ENCODE data around the gene DYNC2I2.

DYNC2I2 gene

DNA sequence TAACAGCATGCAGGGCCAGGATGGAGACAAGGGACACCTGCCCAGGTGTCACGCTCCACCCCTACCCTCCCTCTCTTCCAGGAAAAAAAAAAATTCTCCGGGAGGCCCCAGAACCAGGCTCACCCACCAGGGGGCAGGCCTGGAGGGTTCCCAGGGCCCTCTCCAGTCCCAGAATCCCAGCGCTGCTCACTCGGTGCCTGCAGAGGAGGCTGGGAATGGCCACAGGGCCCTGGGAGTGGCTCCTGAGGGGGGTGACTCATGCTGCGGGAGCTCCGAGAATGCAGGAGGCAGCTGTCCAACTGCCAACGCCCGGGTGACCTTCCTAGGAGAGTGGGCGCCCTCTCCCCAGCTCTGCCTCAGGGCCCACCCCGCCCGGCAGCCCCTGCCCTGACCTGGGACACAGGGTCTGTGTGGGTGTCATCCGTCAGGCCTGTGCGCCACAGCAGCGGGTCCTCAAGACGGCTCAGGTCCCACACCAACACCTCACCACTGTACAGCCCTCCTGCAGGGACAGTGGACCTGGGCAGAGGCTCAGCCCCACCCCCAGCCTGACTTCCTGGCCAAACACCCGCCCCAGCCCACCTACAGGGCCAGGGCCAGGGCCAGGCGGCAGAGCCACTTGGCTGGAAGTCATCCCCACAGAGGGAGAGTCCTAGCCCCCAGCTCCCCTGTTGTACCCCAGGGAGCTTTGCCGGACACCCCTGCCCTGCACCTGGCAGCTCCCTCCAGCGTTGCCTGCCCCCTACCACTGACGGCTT is 21.2 kb downstream of the DYNC2I2 start:
- DNase-seq, result peak; percentile 85

DNA sequence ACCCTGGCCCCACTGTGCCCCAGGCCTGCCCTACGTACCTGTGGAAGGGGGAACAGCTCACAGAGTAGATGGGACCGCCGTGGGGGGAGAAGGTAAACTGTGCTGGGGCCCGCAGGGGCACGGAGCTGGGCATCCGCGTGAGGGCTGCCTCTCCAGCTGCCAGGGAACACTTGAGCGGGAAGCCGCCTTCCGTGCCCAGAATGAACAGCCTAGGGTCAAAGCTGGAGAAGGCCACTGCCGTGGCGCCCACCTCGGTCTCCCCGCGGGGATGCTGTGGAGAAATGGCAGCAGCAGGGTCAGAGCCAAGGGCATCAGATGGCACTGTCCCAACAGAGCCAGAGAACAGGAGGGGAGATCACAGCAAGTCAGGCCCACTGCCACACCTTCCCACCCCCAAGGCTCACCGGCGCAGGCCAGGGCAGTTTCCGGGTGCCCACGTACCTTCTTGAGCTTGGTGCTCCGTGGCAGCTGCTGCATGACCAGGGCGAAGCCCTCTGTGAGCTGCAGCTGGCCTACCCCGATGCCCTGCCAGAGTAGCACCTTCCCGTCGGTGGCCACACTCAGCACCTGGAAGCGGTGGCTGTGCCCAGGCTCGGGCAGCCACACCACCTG is 21.9 kb downstream of the DYNC2I2 start:
- DNase-seq, result no peak

DNA sequence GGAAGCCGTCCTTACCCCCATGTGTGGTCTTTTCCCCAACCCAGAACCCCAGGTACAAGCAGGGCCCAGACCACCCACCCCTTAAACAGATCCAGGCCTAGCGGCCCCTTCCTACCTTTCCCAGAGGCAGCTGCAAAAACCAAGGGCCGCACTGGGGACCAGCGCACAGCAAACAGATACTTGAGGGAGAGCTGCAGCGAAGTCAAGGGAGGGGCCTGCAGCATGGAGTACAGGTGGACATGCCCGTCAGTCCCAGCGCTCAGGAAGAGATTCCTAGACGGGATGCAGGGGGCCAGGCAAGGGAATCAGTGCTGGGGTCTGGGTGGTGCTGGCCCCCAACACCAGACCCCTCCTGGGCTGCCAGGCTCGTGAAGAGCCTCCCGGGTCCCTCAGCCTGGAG is 22.5 kb downstream of the DYNC2I2 start:
- no peak for DNase-seq

DNA sequence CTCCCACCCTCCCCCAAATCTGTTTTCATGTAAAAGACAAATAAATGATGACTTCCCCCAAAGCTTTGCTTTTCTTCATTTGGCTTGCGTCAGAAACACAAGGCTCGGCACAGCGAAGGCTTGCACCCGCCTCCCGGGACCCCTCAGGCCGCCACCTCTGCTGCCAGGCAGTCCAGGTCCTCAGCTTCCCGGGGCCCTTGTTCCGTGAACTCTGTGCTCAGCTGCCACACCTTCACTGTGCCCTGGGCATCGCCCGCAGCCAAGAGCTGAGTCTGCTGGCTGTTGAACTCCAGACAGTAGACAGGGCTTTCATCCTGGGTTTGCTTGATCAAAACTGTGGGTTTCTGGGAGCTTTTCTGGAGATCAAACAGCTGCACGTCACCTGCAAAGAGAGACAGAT is 23.0 kb downstream of the DYNC2I2 start:
- DNase-seq, result no peak

DNA sequence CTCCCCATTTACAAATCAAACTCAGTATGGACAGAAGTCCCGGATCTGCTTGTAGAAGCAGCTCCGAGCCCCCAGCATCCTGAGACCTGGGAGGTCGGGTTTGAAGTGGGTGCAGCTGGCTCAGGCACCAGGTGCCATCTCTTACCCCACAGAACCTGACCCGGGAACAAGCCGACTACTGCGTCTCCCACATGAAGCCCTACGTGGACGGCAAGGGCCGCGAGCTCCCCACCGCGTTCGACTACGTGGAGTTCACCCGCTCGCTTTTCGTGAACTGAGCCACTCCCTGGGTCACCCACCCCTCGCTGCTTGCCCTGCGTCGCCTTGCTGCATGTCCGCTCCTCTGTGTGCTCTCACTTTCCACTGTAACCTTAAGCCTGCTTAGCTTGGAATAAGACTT is 23.6 kb downstream of the DYNC2I2 start:
- DNase-seq, result no peak

DNA sequence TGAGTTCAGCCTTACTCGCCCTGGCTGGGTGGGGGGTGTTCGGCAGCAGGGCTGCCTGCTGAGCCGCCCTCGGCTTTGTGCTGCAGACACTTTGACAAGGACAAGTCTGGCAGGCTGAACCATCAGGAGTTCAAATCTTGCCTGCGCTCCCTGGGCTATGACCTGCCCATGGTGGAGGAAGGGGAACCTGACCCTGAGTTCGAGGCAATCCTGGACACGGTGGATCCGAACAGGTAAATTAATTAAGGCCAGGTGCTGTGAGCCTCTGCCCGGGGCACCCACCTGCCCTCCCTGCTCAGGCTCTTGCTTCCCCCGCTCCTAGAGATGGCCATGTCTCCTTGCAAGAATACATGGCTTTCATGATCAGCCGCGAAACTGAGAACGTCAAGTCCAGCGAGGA is 24.2 kb downstream of the DYNC2I2 start:
- no peak for DNase-seq

DNA sequence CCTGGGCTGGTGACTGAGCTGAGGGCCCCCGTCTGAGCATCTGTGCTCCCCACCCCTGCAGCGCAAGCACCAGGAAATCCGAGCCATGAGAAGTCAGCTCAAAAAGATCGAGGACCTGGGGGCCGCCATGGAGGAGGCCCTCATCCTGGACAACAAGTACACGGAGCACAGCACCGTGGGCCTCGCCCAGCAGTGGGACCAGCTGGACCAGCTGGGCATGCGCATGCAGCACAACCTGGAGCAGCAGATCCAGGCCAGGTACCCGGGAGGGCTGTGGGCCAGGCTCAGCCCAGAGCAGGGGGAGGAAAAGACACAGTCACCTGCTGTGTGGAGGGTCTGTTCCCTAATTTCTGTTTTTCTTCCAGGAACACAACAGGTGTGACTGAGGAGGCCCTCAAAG is 24.6 kb downstream of the DYNC2I2 start:
- no peak for DNase-seq

DNA sequence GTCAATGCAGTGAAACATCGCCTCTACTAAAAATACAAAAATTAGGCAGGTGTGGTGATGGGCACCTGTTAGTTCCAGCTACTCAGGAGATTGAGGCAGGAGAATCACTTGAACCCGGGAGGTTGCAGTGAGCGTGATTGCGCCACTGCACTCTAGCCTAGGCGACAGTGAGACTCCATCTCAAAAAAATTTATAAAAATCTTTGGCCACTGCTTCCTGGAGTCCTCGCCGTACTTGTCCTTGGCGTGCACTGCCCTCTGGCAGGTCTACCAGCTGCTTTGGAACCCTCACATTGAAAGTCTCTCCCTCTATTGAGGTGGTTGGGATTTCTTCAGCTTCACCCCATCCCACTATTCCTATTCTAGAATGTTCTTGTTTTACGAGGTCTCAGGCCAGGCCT is 25.0 kb downstream of the DYNC2I2 start:
- DNase-seq, result no peak

DNA sequence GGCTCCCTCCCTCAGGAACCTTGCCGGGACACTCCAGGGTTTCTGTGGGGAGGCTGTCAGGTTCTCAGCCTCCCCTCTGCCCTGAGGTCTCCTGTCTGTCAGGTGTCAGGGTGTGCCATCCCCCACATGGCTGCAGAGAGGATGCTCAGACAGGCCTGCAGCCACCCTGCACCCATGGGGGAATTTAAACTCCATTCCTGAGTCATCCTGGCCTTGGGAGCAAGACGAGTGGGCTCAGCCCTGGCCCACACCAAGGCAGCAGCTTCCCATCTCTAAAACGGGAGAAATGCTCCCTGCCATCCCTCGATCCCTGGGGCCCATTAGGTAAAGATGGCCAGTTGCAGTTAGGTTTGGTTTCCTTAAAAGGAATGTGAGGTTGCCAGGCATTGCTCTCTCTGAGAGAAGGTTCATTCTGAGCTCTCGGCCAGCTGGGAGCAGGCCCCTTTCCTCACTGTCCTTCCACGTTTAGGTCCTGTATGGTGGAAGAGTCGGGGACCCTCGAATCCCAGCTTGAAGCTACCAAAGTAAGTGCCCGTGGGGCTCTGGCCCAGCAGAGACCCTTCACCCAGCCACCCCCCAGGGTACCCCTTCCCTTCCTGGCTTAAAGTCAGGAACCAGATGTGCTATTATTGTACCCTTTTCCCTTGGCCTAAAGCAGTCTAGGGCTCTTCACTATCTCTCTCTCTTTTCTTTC is 26.6 kb downstream of the DYNC2I2 start:
- no peak for DNase-seq

DNA sequence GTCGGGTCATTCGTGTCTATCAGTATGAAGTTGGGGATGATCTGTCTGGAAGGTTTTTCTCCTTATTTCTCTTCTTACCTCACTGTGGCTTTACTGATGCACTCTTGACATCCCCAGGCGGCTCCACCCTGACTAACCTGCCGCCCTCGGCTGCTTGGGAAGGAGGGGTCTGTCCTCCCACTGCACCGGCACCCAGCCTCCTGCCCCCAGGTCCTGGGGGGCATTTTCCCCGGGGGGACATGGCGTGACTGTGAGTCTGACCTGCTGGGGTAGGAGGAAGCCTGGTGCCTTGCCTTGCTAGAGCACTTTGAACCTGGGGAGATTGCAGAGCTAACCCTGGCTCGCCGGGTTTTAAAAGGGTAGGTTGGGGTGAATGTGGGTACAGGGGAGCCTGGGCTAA is 27.5 kb downstream of the DYNC2I2 start:
- DNase-seq, result no peak

DNA sequence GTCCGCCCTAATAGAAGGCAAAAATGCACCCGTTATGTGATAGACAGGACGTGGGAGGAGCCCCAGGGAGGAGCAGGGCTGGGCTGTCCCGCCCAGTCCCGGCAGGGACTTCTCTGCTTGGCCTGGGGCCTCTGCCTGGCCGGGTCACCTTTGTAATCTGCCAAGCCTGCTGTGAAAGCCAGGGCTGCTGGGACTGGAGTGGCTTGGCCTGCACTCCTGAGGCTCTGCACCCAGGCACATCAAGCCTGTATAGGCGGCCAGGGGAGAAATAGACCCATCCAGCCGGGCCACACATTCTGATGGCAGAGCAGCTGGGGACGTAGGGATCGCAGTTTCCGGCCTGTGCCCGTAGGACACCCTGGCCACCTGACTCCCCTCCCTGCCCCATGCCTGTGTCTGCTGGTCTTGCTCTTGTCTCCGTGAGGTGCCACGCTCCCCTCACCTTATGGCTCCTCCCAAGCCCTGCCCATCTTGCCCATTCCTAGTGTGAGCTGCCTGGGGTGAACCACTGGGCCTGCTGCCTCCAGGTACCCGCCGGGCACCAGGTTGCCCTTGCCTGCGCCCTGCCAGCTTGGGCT is 28.1 kb downstream of the DYNC2I2 start:
- no peak for DNase-seq

DNA sequence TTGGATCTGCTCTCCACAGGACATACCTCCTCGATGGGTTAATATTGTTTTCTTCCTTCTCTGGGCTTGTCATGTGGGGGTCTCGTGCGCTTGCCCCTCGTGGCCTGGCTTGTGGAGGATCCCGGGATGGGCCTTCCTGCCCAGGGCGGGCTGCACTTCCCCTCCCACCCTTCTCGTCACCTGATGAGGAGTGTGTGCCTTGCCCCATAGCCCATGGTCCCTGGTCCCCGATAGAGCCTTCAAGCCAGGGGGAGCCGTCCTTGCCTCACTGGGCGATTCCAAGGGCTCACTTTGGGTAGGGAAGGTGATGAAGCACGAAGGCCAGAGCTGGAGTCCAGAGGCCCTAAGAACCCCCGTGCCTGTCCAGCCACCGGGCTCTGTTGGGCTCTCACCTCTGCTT is 28.7 kb downstream of the DYNC2I2 start:
- no peak for DNase-seq

DNA sequence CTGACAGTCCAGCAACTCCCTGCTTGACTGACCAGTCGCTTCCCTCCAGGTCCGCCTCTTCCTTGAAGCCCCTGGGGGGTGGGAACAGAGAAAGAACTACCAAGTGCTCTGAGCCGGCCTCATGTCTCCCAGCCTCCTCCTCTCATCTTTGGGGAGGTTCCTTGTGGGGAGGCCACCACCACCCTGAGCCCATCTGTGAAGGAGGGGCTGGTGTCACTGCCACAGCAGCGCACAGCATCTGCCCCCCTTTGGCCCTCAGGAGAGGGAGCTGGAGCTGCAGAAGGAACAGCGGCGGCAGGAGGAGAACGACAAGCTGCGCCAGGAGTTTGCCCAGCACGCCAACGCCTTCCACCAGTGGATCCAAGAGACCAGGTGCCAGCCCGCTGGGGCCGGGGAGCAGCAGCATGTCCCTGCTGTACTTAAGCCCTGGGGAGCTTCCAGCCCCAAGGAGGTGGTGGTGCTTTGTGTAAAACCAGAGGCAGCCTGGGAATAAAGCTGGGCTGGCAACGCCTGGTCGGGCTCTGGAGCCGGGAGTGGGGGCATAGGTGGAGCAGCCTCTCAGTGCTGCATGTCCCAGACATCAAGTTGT is 29.4 kb downstream of the DYNC2I2 start:
- no peak for DNase-seq

DNA sequence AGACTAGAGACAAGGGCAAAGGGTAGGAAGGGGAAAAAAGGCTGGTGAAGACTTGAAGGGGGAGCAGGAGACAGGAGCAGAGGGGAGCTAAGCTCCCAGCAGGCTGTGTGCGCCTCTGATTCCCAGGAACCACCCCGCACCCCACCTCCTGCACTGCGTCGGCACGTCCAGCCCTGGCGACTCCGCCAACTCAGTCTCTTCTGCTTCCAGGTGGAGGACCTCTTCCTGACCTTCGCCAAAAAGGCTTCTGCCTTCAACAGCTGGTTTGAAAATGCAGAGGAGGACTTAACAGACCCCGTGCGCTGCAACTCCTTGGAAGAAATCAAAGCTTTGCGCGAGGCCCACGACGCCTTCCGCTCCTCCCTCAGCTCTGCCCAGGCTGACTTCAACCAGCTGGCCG is 30.5 kb downstream of the DYNC2I2 start:
- DNase-seq, result no peak

DNA sequence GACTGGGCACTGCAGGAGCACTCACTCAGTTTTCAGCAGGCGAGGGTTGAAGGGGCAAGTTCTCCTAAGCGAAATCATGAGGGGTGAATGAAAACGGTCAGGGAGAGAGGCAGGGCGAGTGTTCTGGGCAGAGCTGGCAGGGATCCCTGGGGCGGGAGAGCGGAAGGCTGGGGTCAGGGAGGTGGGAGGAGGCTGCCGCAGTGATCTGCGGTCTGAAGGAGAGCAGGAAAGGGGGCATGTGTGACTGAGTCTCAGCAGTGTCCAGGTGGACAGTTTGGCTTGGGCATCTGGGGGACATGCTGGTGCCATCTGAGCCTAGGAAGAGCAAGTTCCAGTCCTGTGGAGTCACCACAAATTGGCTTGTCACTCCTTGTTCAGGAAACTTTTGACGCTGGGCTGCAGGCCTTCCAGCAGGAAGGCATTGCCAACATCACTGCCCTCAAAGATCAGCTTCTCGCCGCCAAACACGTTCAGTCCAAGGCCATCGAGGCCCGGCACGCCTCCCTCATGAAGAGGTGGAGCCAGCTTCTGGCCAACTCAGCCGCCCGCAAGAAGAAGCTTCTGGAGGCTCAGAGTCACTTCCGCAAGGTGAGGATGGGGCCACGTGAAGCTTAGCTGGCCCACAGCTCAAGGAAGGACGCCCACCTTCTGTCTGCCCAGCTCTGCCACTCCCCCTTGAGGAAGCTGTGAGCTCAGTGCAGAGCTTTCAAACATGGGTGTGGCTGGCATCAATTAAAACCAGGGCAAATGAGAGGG is 31.1 kb downstream of the DYNC2I2 start:
- DNase-seq, result no peak

DNA sequence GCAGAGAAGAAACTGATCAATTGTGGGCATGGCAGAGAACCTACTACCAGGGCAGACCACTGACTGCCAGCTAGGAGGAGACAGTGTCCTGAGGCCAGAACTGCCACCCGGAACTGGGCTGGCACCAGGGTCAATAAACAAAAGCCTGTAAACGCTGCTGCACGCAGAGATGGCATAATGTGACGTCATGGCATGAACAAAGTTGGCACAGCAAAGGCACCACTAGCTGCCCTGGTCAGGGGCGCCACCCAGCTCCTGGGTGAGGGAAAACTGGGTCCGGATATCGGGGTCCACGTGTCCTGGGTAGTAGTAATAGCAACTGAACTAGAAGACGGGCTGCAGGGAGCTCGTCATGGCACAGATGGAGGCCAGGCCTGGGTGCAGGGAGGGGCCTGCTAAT is 32.1 kb downstream of the DYNC2I2 start:
- DNase-seq, result no peak

DNA sequence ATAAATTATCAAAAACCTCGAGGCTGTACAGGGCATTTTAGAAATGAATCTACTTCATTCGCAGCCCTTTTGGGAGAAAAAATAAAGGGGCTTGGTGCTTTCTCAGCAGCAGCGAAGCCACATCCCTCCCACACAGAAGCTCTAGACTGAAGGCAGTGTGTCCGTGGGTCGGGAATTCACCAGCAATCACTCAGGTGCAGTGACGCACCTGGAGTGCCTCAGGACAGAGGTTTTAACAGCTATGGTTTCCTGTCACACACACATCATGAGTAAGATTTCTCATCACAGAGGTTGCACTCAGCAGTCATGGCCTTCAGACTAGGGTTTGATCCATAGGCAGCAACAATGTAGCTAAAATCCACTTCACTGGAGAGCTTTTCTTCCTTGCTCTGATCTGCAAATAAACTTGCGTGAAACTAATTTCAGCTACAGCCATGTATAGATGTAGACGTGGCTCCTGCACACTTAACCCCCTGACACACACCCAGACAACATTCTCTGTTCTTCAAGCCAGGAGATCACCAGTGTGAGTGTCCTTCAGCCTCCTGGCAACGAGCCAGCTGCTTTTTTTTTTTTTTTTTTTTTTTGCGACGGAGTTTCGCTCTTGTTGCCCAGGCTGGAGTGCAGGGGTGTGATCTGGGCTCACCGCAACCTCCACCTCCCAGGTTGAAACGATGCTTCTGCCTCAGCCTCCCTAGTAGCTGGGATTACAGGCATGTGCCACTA is 34.8 kb downstream of the DYNC2I2 start:
- peak; percentile 51 for DNase-seq

DNA sequence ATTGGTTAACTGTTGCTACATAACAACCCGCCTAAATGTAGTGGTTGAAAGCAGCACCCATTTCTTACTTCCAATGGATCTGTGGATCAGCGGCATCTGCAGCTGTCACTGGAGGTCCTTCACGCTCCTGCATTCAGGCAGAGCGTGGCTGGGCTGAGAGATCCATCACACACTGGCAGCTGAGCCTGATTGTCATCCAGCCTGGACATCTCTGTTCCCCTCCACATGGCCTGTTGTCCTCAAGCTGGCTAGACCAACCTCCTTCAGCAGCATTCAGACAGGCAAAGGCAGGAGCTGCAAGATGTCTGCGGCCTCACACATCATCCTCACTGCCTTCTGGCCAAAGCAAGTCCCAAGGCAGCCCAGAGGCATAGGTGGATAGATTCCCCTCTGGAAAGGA is 36.9 kb downstream of the DYNC2I2 start:
- DNase-seq, result no peak

DNA sequence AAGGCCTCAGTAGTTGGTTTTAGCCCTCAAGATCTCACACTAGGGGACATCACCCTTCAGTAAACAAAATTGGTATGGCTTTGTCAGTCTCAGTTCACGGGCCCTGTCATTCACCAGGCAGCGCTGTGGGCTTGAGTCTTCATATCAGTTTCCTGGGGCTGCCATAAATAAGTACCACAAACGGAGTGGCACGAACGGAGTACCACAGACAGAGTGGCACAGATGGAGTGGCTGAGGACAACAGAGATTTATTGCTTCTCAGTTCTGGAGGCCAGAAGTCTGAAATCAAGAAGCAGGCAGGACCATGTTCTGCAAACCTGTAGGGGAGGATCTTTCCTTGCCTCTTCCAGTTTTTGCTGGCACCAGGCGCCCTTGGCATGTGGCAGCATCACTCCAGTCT is 37.5 kb downstream of the DYNC2I2 start:
- DNase-seq, result peak; percentile 20

DNA sequence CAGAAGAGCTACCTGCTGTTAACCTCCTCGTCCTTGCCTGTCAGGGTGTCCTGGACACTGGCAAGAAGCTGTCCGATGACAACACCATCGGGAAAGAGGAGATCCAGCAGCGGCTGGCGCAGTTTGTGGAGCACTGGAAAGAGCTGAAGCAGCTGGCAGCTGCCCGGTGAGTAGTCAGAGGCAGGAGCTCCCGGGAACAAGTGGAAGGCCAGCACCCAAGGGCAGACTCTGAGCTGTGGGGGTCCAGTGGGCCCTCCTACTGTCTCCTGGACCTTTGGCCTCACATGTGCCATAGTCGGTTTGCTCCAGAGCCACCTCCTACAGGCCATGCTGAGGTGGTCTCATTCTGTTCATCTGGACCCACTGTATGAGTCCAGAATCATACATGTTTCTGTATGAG is 38.7 kb downstream of the DYNC2I2 start:
- DNase-seq, result no peak

DNA sequence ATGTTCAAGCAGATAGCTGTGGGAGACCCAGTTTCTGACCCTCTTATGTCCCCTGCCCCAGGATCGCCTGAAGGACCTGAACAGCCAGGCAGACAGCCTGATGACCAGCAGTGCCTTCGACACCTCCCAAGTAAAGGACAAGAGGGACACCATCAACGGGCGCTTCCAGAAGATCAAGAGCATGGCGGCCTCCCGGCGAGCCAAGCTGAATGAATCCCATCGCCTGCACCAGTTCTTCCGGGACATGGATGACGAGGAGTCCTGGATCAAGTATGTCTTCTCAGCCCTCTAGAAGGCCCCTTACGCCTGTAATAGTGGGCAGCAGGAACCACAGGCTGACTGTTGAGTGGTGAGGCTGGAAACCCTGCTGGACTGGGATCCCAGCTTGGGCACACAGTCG is 41.1 kb downstream of the DYNC2I2 start:
- no peak for DNase-seq

DNA sequence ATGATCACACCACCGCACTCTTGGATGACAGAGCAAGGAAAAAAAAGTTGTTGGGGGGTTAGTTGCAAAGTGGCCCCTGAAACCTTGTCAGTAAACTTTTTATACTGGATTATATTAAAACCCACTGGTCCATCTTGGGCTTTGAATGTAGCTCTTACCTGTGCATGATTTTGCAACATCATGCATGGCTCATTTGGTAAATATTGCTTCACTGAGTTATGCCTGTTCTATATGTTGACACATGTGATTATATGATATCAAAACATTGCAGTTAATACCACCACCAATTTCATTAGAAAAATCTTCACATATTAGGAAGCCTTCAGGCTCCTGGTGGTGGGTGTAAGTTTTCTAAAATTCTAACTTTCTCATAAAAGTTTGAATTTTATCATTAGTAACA is 41.9 kb downstream of the DYNC2I2 start:
- DNase-seq, result no peak
